CD4-positive, alpha-beta T cell (primary cell): ENCODE measurements around the gene MXI1. TPM values are rescaled to one million over a fixed set of nuclear protein-coding genes. Genes with fewer than 3 reads are reported as not detected.

Experiments
- ATAC-seq: fragments of 200-7000 bp; cut with Tn5 transposase; one replicate; pipeline ENCODE4 v1.10.0; 2022; ENCODE audit warnings: mild to moderate bottlenecking; ENCODE audit not compliant: poor library complexity
- CTCF ChIA-PET: fragments of 350-600 bp; sonication (Branson Sonifier 250); formaldehyde crosslinking; loops from one replicate; lab custom pipeline; 2021; ENCODE audit warnings: antibody characterized with exemption, inconsistent platforms; lab: Charles Lee
- POLR2A ChIA-PET: fragments of 350-600 bp; sonication (Branson Sonifier 250); formaldehyde crosslinking; loops from one replicate; lab custom pipeline; 2021; ENCODE audit warnings: antibody characterized with exemption, inconsistent platforms; lab: Charles Lee
- DNase-seq, 14 experiments: peaks; one replicate each; pipeline ENCODE4 v3.0.0-alpha.2; 2013 to 2020; ENCODE audit warnings: mixed read lengths in 2 of 14
- H3K27ac ChIP-seq, 2 donors: one replicate each; pipeline versions ENCODE4 v1.5.1 to v1.7.0; 2013; ENCODE audit warnings: low read length in 2 of 2, low read depth in 1 of 2, mild to moderate bottlenecking in 1 of 2
- H3K27me3 ChIP-seq, 2 experiments: 1 replicate in 1 of 2; 2 replicates in 1 of 2; pipeline versions ENCODE4 v1.6.1 to v1.7.0; 2013; ENCODE audit warnings: low read length in 2 of 2, control low read depth in 1 of 2, mild to moderate bottlenecking in 1 of 2, moderate library complexity in 1 of 2; ENCODE audit not compliant: insufficient read depth in 2 of 2, control insufficient read depth in 1 of 2
- H3K36me3 ChIP-seq: one replicate; pipeline ENCODE4 v1.6.1; 2013; ENCODE audit warnings: low read length, control low read depth; ENCODE audit not compliant: insufficient read depth
- H3K4me1 ChIP-seq: one replicate; pipeline ENCODE4 v1.6.1; 2013; ENCODE audit warnings: low read length, control low read depth; ENCODE audit not compliant: insufficient read depth
- H3K4me3 ChIP-seq: one replicate; pipeline ENCODE4 v1.5.1; 2013; ENCODE audit warnings: mild to moderate bottlenecking, low read length, moderate library complexity
- H3K9me3 ChIP-seq, 2 experiments: 1 replicate in 1 of 2; 2 replicates in 1 of 2; pipeline versions ENCODE4 v1.6.1 to v1.7.0; 2013; ENCODE audit warnings: low read length in 2 of 2, mild to moderate bottlenecking in 2 of 2, control low read depth in 1 of 2, moderate library complexity in 1 of 2; ENCODE audit not compliant: control insufficient read depth in 1 of 2, insufficient read depth in 1 of 2
- H3K27ac Mint-ChIP-seq: one replicate; pipeline ENCODE4 v1.8.0; 2020; ENCODE audit warnings: mixed read lengths
- H3K27me3 Mint-ChIP-seq: one replicate; pipeline ENCODE4 v1.8.0; 2021; ENCODE audit warnings: mixed read lengths
- H3K36me3 Mint-ChIP-seq: one replicate; pipeline ENCODE4 v1.8.0; 2021; ENCODE audit warnings: low read depth, mixed read lengths
- H3K4me1 Mint-ChIP-seq: one replicate; pipeline ENCODE4 v1.8.0; 2021; ENCODE audit warnings: low read depth, mixed read lengths
- H3K4me3 Mint-ChIP-seq: one replicate; pipeline ENCODE4 v1.8.0; 2020; ENCODE audit warnings: mild to moderate bottlenecking, mixed read lengths
- H3K9me3 Mint-ChIP-seq: one replicate; pipeline ENCODE4 v1.8.0; 2020; ENCODE audit warnings: mixed read lengths
- intact Hi-C, 2 experiments: fragments of 100-400 bp; cut with DNase I in 1 of 2; cut with micrococcal nuclease in 1 of 2; formaldehyde crosslinking; loops; one replicate each; pipeline versions ENCODE4 v1.15.1 to v1.9.0; 2023 to 2025; cut with DNase I, micrococcal nuclease
- total RNA-seq, 174 experiments: library from RNA in 2 of 174; stranded (reverse) in 2 of 174; gene quantifications; one replicate each; pipeline ENCODE4 v1.2.3 and lab custom pipeline; 2021 to 2026
- TF ChIP-seq, protein P1 (sequence below): fragments of 200-600 bp; IDR thresholded peaks from one replicate; pipeline ENCODE4 v1.8.0; 2022; ENCODE audit warnings: antibody characterized with exemption, mild to moderate bottlenecking

Gene MXI1
- total RNA-seq, 2 experiments from 2014 or later: 74.3 to 84.3 TPM

DNA sequence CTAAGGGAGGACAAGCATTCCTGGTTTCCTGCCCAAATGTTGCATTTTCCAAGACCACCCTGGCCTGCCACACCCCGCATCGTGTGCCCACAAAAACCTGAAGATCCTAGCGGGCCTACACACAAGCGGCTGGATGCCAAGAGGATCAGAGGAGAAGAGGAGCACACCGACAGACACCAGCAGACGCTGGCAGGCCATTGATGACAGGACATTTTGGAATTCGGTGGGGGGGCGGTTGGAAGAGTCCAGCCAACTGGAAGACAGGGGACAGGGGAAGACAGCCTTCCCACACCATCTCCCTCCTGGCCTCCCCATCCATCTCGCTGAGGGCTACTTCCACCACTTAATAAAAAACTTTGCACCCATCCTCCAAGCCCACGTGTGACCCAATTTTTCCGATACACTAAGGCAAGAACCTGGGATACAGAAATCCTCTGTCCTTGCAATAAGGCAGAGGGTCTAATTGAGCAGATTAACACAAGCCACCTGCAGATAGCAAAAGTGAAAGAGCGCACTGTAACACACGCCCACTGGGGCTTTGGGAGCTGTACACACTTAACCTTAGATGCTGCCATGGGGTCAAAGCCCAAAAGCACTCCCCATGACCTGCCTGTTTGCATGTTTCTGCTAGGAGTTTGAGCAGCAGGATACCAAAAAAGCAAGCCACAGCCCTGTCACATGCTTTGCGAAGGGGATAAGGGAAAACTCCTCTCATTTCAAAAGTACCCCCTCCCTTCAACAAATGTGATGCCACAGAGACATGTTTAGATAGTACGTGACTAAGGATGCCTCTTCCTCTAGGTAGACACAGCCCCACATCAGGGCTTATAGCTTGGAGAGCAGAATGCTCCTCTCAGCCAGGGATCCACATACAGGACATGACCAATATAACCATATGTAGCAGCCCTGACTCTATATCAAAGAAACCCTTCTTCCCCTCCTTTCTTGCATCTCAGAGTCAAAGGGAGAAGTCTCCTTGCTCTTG lies 110.8 kb downstream of the MXI1 start:
- CTCF ChIA-PET: no interaction called here
- ATAC-seq (no peak), DNase-seq (no peak)
- Histone ChIP-seq H3K4me3 (no peak overlapping the region), H3K27me3 (peaks cover 0 to 2% of the 10 kb centered on the region in 2 experiments), H3K36me3 (no peaks in the 10 kb centered on the region), H3K4me1 (no peaks in the 10 kb centered on the region), H3K27ac (no peak overlapping the region), H3K9me3 (peaks cover 0 to 8% of the 10 kb centered on the region in 2 experiments)
- Mint-ChIP-seq H3K9me3 (peaks cover 8% of the 10 kb centered on the region), H3K4me1 (no peaks in the 10 kb centered on the region), H3K27ac (no peak overlapping the region), H3K4me3 (no peak overlapping the region), H3K36me3 (no peaks in the 10 kb centered on the region), H3K27me3 (no peaks in the 10 kb centered on the region)
- intact Hi-C loops: loop anchor here in 1 of 2 experiments (10.0 kb wide), 1 partner anchor 1817 kb away; no protein-coding TSS in a partner anchor
- TF ChIP-seq, protein P1, sequence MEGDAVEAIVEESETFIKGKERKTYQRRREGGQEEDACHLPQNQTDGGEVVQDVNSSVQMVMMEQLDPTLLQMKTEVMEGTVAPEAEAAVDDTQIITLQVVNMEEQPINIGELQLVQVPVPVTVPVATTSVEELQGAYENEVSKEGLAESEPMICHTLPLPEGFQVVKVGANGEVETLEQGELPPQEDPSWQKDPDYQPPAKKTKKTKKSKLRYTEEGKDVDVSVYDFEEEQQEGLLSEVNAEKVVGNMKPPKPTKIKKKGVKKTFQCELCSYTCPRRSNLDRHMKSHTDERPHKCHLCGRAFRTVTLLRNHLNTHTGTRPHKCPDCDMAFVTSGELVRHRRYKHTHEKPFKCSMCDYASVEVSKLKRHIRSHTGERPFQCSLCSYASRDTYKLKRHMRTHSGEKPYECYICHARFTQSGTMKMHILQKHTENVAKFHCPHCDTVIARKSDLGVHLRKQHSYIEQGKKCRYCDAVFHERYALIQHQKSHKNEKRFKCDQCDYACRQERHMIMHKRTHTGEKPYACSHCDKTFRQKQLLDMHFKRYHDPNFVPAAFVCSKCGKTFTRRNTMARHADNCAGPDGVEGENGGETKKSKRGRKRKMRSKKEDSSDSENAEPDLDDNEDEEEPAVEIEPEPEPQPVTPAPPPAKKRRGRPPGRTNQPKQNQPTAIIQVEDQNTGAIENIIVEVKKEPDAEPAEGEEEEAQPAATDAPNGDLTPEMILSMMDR: no peak
- POLR2A ChIA-PET: no interaction called here

GRCh38 chr10:110321869-110322620 lies 114.6 kb downstream of the MXI1 start:
- ChIA-PET CTCF (no interaction called here), POLR2A (no interaction called here)
- intact Hi-C loops: no loop called here
- no peak for DNase-seq
- no peak overlapping the region for H3K27ac Mint-ChIP-seq
- H3K4me3 ChIP-seq: no peak overlapping the region
- H3K36me3 ChIP-seq: no peaks in the 10 kb centered on the region
- no peak overlapping the region for H3K4me3 Mint-ChIP-seq
- no peaks in the 10 kb centered on the region for H3K4me1 Mint-ChIP-seq
- H3K27ac ChIP-seq: no peak overlapping the region
- peaks cover 8% of the 10 kb centered on the region for H3K9me3 Mint-ChIP-seq
- H3K27me3 ChIP-seq: peaks cover 0 to 2% of the 10 kb centered on the region in 2 experiments
- H3K9me3 ChIP-seq: peaks cover 0 to 8% of the 10 kb centered on the region in 2 experiments
- TF ChIP-seq, protein P1: no peak
- no peaks in the 10 kb centered on the region for H3K36me3 Mint-ChIP-seq
- no peaks in the 10 kb centered on the region for H3K4me1 ChIP-seq
- ATAC-seq: no peak
- H3K27me3 Mint-ChIP-seq: no peaks in the 10 kb centered on the region

DNA sequence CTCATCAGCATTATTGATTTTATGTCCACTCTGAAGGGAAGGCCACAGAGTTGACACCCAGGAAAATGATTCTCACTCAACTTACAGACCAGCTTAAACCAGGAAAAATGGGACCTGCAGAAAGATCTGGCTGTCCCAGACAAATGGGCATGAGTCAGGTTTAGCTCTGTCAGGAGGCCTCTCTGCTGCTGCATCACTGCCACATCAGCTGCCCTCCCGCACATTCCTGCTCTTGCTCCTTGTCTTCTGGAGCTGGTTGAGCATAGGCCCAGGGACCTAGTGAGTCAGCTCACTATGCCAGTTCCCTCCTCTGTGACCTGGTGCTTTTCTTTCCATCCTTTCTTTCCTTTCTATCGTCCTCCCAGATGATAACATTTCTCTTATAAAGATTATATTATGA lies 116.1 kb downstream of the MXI1 start:
- no peaks in the 10 kb centered on the region for H3K4me1 Mint-ChIP-seq
- TF ChIP-seq, protein P1: no peak
- H3K36me3 Mint-ChIP-seq: no peaks in the 10 kb centered on the region
- Histone ChIP-seq H3K36me3 (no peaks in the 10 kb centered on the region), H3K27ac (no peak overlapping the region), H3K27me3 (no peaks in the 10 kb centered on the region), H3K4me1 (no peaks in the 10 kb centered on the region), H3K9me3 (peaks cover 0 to 8% of the 10 kb centered on the region in 2 experiments), H3K4me3 (no peak overlapping the region)
- ATAC-seq (no peak), DNase-seq (no peak)
- no peak overlapping the region for H3K27ac Mint-ChIP-seq
- POLR2A ChIA-PET: no interaction called here
- intact Hi-C loops: no loop called here
- peaks cover 8% of the 10 kb centered on the region for H3K9me3 Mint-ChIP-seq
- H3K4me3 Mint-ChIP-seq: no peak overlapping the region
- CTCF ChIA-PET: interaction anchor here (1.4 kb wide), 1 partner anchor 31 kb away, joined by 3 read pairs; no protein-coding TSS in a partner anchor
- no peaks in the 10 kb centered on the region for H3K27me3 Mint-ChIP-seq
